H1 (cell line): ENCODE measurements around the gene RPS6KB2. TPM values are rescaled to one million over a fixed set of nuclear protein-coding genes. Genes with fewer than 3 reads are reported as not detected.

Experiments used
- CTCF ChIA-PET: fragments of 300-600 bp; sonication (Branson Sonifier 250); formaldehyde crosslinking; loops from one replicate; lab custom pipeline; 2021; ENCODE audit not compliant: partially characterized antibody; lab: Charles Lee
- POLR2A ChIA-PET: fragments of 300-600 bp; sonication (Branson Sonifier 250); formaldehyde crosslinking; loops from one replicate; lab custom pipeline; 2021; ENCODE audit warnings: inconsistent platforms; ENCODE audit not compliant: partially characterized antibody; lab: Charles Lee
- DNase-seq, 2 experiments: peaks; one replicate each; pipeline versions ENCODE4 v3.0.0 to v3.0.0-alpha.2; 2010 to 2022; ENCODE audit warnings: low spot score in 2 of 2, low read depth in 1 of 2, mixed read lengths in 1 of 2
- FAIRE-seq: peaks from 2 replicates; lab custom pipeline; 2011; peaks lifted over from hg19 to GRCh38; lab: Jason Lieb, UNC
- H2AFZ ChIP-seq: 2 replicates; pipeline ENCODE4 v1.8.1; 2012; ENCODE audit warnings: low read length, inconsistent platforms
- H2AK5ac ChIP-seq: 2 replicates; pipeline ENCODE4 v1.6.1; 2013; ENCODE audit warnings: low read depth, low read length
- H2BK120ac ChIP-seq: replicated peaks from 2 replicates; pipeline ENCODE3; 2013; ENCODE audit warnings: low read depth, low read length, inconsistent platforms
- H2BK12ac ChIP-seq: 2 replicates; pipeline ENCODE4 v1.6.1; 2013; ENCODE audit warnings: low read depth, low read length
- H2BK15ac ChIP-seq: 2 replicates; pipeline ENCODE4 v1.6.1; 2013; ENCODE audit warnings: low read length
- H2BK20ac ChIP-seq: 2 replicates; pipeline ENCODE4 v1.6.1; 2013; ENCODE audit warnings: low read length
- H2BK5ac ChIP-seq: 2 replicates; pipeline ENCODE4 v1.6.1; 2013; ENCODE audit warnings: low read depth, low read length
- H3K14ac ChIP-seq: 2 replicates; pipeline ENCODE4 v1.6.1; 2013; ENCODE audit warnings: inconsistent platforms; ENCODE audit not compliant: insufficient read length
- H3K18ac ChIP-seq: 2 replicates; pipeline ENCODE4 v1.6.1; 2013; ENCODE audit warnings: low read length; ENCODE audit errors: extremely low read depth
- H3K23ac ChIP-seq: 2 replicates; pipeline ENCODE4 v1.6.1; 2013; ENCODE audit warnings: inconsistent platforms; ENCODE audit not compliant: insufficient read length
- H3K23me2 ChIP-seq: 2 replicates; pipeline ENCODE4 v1.6.1; 2013; ENCODE audit warnings: low read depth, low read length
- H3K27ac ChIP-seq: 2 replicates; pipeline ENCODE4 v1.6.1; 2011; ENCODE audit warnings: low read depth, low read length, inconsistent platforms
- H3K27me3 ChIP-seq, 4 experiments: replicated peaks in 1 of 4; 1 replicate in 1 of 4; 2 replicates in 3 of 4; pipeline versions ENCODE4 v1.6.1 to v1.8.1; 2011 to 2013; ENCODE audit warnings: low read length in 3 of 4, mild to moderate bottlenecking in 3 of 4, inconsistent platforms in 2 of 4, mixed read lengths in 2 of 4, moderate library complexity in 1 of 4; ENCODE audit not compliant: control insufficient read depth in 3 of 4, insufficient read depth in 3 of 4; ENCODE audit errors: extremely low read depth in 1 of 4
- H3K36me3 ChIP-seq, 4 experiments: 2 replicates each; pipeline versions ENCODE4 v1.6.1 to v1.8.1; 2011 to 2013; ENCODE audit warnings: mild to moderate bottlenecking in 4 of 4, low read length in 3 of 4, moderate library complexity in 2 of 4, control low read depth in 1 of 4, inconsistent platforms in 1 of 4; ENCODE audit not compliant: insufficient read depth in 4 of 4, control insufficient read depth in 2 of 4
- H3K4ac ChIP-seq: replicated peaks from 2 replicates; pipeline ENCODE3; 2013; ENCODE audit warnings: low read length, low read depth, mixed read lengths, inconsistent platforms; ENCODE audit not compliant: insufficient read length
- H3K4me1 ChIP-seq, 4 experiments: replicated peaks in 1 of 4; 1 replicate in 1 of 4; 2 replicates in 3 of 4; pipeline versions ENCODE4 v1.6.1 to v1.8.1; 2011 to 2013; ENCODE audit warnings: low read length in 3 of 4, inconsistent platforms in 2 of 4, mixed read lengths in 1 of 4; ENCODE audit not compliant: insufficient read depth in 4 of 4, control insufficient read depth in 3 of 4
- H3K4me2 ChIP-seq, 2 experiments: 2 replicates each; pipeline versions ENCODE4 v1.6.1 to v1.8.1; 2011 to 2013; ENCODE audit warnings: low read depth in 2 of 2, low read length in 2 of 2, control low read depth in 1 of 2, inconsistent platforms in 1 of 2, mild to moderate bottlenecking in 1 of 2; ENCODE audit not compliant: insufficient read depth in 1 of 2
- H3K4me3 ChIP-seq, 4 experiments: fragments of 200-600, 300-600 bp in 1 of 4; sonication (generic), shearing (Covaris generic), sonication (Bioruptor Twin) in 1 of 4; 2 replicates each; pipeline versions ENCODE4 v1.5.1 to v1.8.1; 2011 to 2016; ENCODE audit warnings: low read length in 4 of 4, low read depth in 3 of 4, control low read depth in 2 of 4, inconsistent platforms in 2 of 4, mild to moderate bottlenecking in 2 of 4, mixed read lengths in 1 of 4, moderate library complexity in 1 of 4; ENCODE audit not compliant: insufficient read depth in 2 of 4; ENCODE audit errors: extremely low read depth in 1 of 4
- H3K56ac ChIP-seq: replicated peaks from 2 replicates; pipeline ENCODE3; 2013; ENCODE audit warnings: low read depth, mild to moderate bottlenecking, mixed read lengths, low read length, inconsistent platforms; ENCODE audit not compliant: insufficient read length
- H3K79me1 ChIP-seq: 2 replicates; pipeline ENCODE4 v1.6.1; 2013; ENCODE audit warnings: low read depth, low read length, control low read depth
- H3K79me2 ChIP-seq, 2 experiments: 2 replicates each; pipeline versions ENCODE4 v1.6.1 to v1.8.1; 2012 to 2013; ENCODE audit warnings: low read length in 2 of 2, mild to moderate bottlenecking in 2 of 2, inconsistent platforms in 1 of 2; ENCODE audit not compliant: insufficient read depth in 2 of 2, control insufficient read depth in 1 of 2
- H3K9ac ChIP-seq, 4 experiments: replicated peaks in 1 of 4; 1 replicate in 1 of 4; 2 replicates in 3 of 4; pipeline versions ENCODE4 v1.6.1 to v1.8.1; 2011 to 2013; ENCODE audit warnings: low read depth in 3 of 4, low read length in 3 of 4, control low read depth in 2 of 4, mild to moderate bottlenecking in 2 of 4, moderate library complexity in 2 of 4, inconsistent platforms in 1 of 4; ENCODE audit errors: extremely low read depth in 1 of 4
- H3K9me3 ChIP-seq, 2 experiments: 2 replicates each; pipeline versions ENCODE4 v1.6.1 to v1.8.1; 2012 to 2013; ENCODE audit warnings: mild to moderate bottlenecking in 2 of 2, moderate library complexity in 2 of 2, control low read depth in 1 of 2, inconsistent platforms in 1 of 2, low read depth in 1 of 2, low read length in 1 of 2, mixed read lengths in 1 of 2; ENCODE audit not compliant: insufficient read depth in 2 of 2
- H4K20me1 ChIP-seq, 2 experiments: replicated peaks in 1 of 2; 2 replicates each; pipeline versions ENCODE3 to v1.8.1; 2011 to 2013; ENCODE audit warnings: inconsistent platforms in 2 of 2, low read length in 2 of 2, mild to moderate bottlenecking in 1 of 2; ENCODE audit not compliant: insufficient read depth in 2 of 2, control insufficient read depth in 1 of 2
- H4K5ac ChIP-seq: 2 replicates; pipeline ENCODE4 v1.6.1; 2013; ENCODE audit warnings: low read length, low read depth, mixed read lengths, inconsistent platforms; ENCODE audit not compliant: insufficient read length
- H4K8ac ChIP-seq: 2 replicates; pipeline ENCODE4 v1.8.0; 2013; ENCODE audit warnings: mild to moderate bottlenecking, moderate library complexity, low read length, inconsistent platforms; ENCODE audit not compliant: insufficient read depth; ENCODE audit errors: extremely low read depth
- H4K91ac ChIP-seq: replicated peaks from 2 replicates; pipeline ENCODE3; 2013; ENCODE audit warnings: low read length, mixed read lengths, inconsistent platforms; ENCODE audit not compliant: insufficient read length
- ATF2 ChIP-seq: IDR thresholded peaks from 2 replicates; pipeline ENCODE4 v1.6.1; 2012; ENCODE audit warnings: low read length, inconsistent platforms
- BACH1 ChIP-seq: IDR thresholded peaks from 2 replicates; pipeline ENCODE4 v1.6.1; 2012; ENCODE audit warnings: low read length, improper control_type of control experiment
- KDM1A ChIP-seq: fragments of 200-600, 300-600 bp; sonication (generic); IDR thresholded peaks from 2 replicates; pipeline ENCODE4 v1.7.1; 2016; ENCODE audit warnings: mild to moderate bottlenecking, low read length, borderline replicate concordance
- KDM5A ChIP-seq: fragments of 200-600 bp; IDR thresholded peaks from 2 replicates; pipeline ENCODE4 v1.7.1; 2012; ENCODE audit warnings: mild to moderate bottlenecking, low read length, inconsistent platforms, mixed read lengths
- RBBP5 ChIP-seq: IDR thresholded peaks from 2 replicates; pipeline ENCODE4 v1.7.1; 2012; ENCODE audit warnings: low read depth, mild to moderate bottlenecking, inconsistent platforms, low read length, moderate library complexity, borderline replicate concordance
- RNF2 ChIP-seq: fragments of 200-900, 300-1000 bp; sonication (generic); IDR thresholded peaks from 2 replicates; pipeline ENCODE4 v1.7.1; 2016; ENCODE audit warnings: borderline replicate concordance, low read depth, mild to moderate bottlenecking, antibody characterized with exemption, low read length; ENCODE audit not compliant: poor library complexity, severe bottlenecking; ENCODE audit errors: missing control alignments
- SUZ12 ChIP-seq: fragments of 200-600 bp; sonication (generic); IDR thresholded peaks from 2 replicates; pipeline ENCODE4 v1.6.1; 2012; ENCODE audit warnings: mild to moderate bottlenecking, inconsistent platforms, low read length, moderate library complexity, mixed read lengths
- WGBS, 2 experiments: shearing (Covaris generic) in 1 of 2; methylation state at CpG; one replicate each; pipeline versions ENCODE4 v1.1.6 to v1.1.7; 2013 to 2015; ENCODE audit warnings: low lambda C conversion rate in 2 of 2, mixed read lengths in 2 of 2, inconsistent platforms in 1 of 2, low coverage in 1 of 2, missing lambda C conversion rate in 1 of 2; ENCODE audit not compliant: insufficient replicate concordance in 2 of 2, insufficient coverage in 1 of 2, insufficient read length in 1 of 2; ENCODE audit errors: extremely low coverage in 1 of 2, missing lambda C conversion rate in 1 of 2; 5-methylcytosine and 5-hydroxymethylcytosine counted together
- polyA plus RNA-seq, 7 experiments: library from polyadenylated mRNA; depleted of rRNA in 3 of 7; stranded (reverse) in 5 of 7; unstranded in 2 of 7; fragments of >200 nt in 5 of 7; fragments of 200-250 nt in 2 of 7; gene quantifications; 1 replicate in 5 of 7; 2 replicates in 1 of 7; 4 replicates in 1 of 7; pipeline versions ENCODE4 v1.2.1 to v1.2.3, GENCODE V29; 2011 to 2013; ENCODE audit warnings: missing spikeins in 2 of 7, mixed read lengths in 2 of 7
- total RNA-seq: library from RNA; stranded (reverse); fragmentation: NEBNext Ultra II Directional; extraction: Animal tissue kit (Norgen Biotek cat#: 25700); gene quantifications from 2 replicates; pipeline ENCODE4 v1.2.1, GENCODE V29; 2021

The RPS6KB2 gene
- total and polyA plus RNA-seq, 2 of the 8 experiments (the other 6 are each of a cell fraction or from before 2014, with no cell fraction given), result 41.0 to 47.1 TPM

- no peak overlapping the region for H3K4ac ChIP-seq
- peaks cover 3% of the 10 kb centered on the region for H3K79me1 ChIP-seq
- peaks cover 4% of the 10 kb centered on the region; the same call in 1 of the 2 replicates for H3K23me2 ChIP-seq
- H2BK15ac ChIP-seq, result no peak overlapping the region
- H3K9ac ChIP-seq, result peak overlapping the region in 2 of 4 experiments; percentile 56 to 79; a peak in 3 of 7 replicates
- H3K9me3 ChIP-seq, result no peaks in the 10 kb centered on the region
- H2BK20ac ChIP-seq, result no peak overlapping the region
- H3K14ac ChIP-seq, result no peak overlapping the region
- H2BK12ac ChIP-seq, result no peak overlapping the region
- H4K5ac ChIP-seq, result no peak overlapping the region
- DNase-seq, result no peak
- H3K4me2 ChIP-seq, result peak overlapping the region; percentile 86
- H2BK120ac ChIP-seq, result no peak overlapping the region
- no peak overlapping the region for H4K91ac ChIP-seq
- peaks cover 0 to 10% of the 10 kb centered on the region in 2 experiments; a peak in 2 of 4 replicates for H3K79me2 ChIP-seq
- H2AK5ac ChIP-seq, result no peak overlapping the region
- H3K36me3 ChIP-seq, result peaks cover 6 to 21% (median 18%) of the 10 kb centered on the region in 4 experiments; a peak in 6 of 8 replicates
- 89% methylated on average over 22 of the region's 23 CpGs; no CpG with 5 or more reads in 1 of the 2 experiments for WGBS, 2 experiments
- H3K27ac ChIP-seq, result no peak overlapping the region
- FAIRE-seq, result no peak
- H3K4me1 ChIP-seq, result peaks cover 0 to 11% (median 4%) of the 10 kb centered on the region in 4 experiments; a peak in 5 of 7 replicates
- H4K8ac ChIP-seq, result no peak overlapping the region; the same call in 1 of the 2 replicates
- no peak overlapping the region for H3K18ac ChIP-seq
- H2BK5ac ChIP-seq, result no peak overlapping the region
- peak overlapping the region; percentile 44 to 98 (median 73) for H3K4me3 ChIP-seq
- H4K20me1 ChIP-seq, result peaks cover 0 to 13% of the 10 kb centered on the region in 2 experiments
- H2AFZ ChIP-seq, result no peak overlapping the region
- no peak for TF ChIP-seq KDM5A
- TF ChIP-seq BACH1, result no peak
- no peak for TF ChIP-seq ATF2
- TF ChIP-seq SUZ12, result no peak
- TF ChIP-seq KDM1A, result no peak
- TF ChIP-seq RBBP5, result no peak
- TF ChIP-seq RNF2, result no peak
- no peak overlapping the region for H3K23ac ChIP-seq
- no peak overlapping the region for H3K56ac ChIP-seq
- ChIA-PET CTCF (interaction anchor here (0.6 to 4.9 kb wide), 13 partner anchors 9 to 138 kb away, joined by 3 to 25 read pairs (median 10); partner anchors contain the start of genes POLD4 and RAD9A), POLR2A (interaction anchor here (0.8 to 4.3 kb wide), 18 partner anchors 8 to 114 kb away, joined by 3 to 31 read pairs (median 4); partner anchors contain the start of genes PTPRCAP, RAD9A, RPS6KB2 and SSH3)
- H3K27me3 ChIP-seq, result no peaks in the 10 kb centered on the region
Measured at GRCh38 chr11:67400251-67400941, 27.9 kb upstream of the RPS6KB2 start.
